Ovary (tissue), 3 donors: ENCODE measurements around the gene TRPC4.

ENCODE experiments used
- POLR2A ChIP-seq: fragments of 450-650 bp; IDR thresholded peaks from one replicate; pipeline ENCODE4 v1.6.1; 2017; ENCODE audit warnings: antibody characterized with exemption, mild to moderate bottlenecking, moderate library complexity
- TF ChIP-seq, protein P1 (sequence below), 3 donors: fragments of 450-650 bp in 2 of 3; fragments of 200-600 bp in 1 of 3; IDR thresholded peaks; one replicate each; pipeline versions ENCODE4 v1.5.1 to v1.8.0; 2016 to 2022; ENCODE audit warnings: antibody characterized with exemption in 3 of 3, mild to moderate bottlenecking in 1 of 3
- donor health status: DM: no; HTN: no; CAD: no.

DNA sequence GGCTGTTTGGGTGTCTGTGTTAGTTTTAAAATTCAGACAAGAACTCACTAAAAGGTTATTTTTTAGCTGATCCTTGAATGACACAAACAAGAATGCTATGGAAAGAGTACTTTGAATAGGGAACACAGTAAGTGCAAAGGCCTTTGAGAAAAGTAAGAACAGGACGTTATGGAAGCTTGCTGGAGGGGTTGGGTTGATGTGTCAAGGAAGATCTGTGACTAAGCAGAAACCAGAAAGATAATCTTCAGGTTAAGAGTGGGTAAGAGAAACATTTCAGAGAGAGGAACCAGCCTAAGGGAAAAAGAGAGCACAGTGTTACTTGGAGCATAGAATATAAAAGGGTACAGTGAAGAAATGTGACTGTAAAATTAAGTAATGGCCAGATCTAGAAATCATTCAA lies 41.2 kb upstream of the TRPC4 start:
- TF ChIP-seq, protein P1, sequence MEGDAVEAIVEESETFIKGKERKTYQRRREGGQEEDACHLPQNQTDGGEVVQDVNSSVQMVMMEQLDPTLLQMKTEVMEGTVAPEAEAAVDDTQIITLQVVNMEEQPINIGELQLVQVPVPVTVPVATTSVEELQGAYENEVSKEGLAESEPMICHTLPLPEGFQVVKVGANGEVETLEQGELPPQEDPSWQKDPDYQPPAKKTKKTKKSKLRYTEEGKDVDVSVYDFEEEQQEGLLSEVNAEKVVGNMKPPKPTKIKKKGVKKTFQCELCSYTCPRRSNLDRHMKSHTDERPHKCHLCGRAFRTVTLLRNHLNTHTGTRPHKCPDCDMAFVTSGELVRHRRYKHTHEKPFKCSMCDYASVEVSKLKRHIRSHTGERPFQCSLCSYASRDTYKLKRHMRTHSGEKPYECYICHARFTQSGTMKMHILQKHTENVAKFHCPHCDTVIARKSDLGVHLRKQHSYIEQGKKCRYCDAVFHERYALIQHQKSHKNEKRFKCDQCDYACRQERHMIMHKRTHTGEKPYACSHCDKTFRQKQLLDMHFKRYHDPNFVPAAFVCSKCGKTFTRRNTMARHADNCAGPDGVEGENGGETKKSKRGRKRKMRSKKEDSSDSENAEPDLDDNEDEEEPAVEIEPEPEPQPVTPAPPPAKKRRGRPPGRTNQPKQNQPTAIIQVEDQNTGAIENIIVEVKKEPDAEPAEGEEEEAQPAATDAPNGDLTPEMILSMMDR (IDR thresholded peaks at IDR 0.05), result no peak
- no peak for TF ChIP-seq POLR2A
